GM19438 (cell line): ENCODE measurements around the gene PTEN.

Experiments used
- ATAC-seq: cut with Tn5 transposase; IDR thresholded peaks from one replicate; pipeline ENCODE4 v1.9.1; 2021; ENCODE audit warnings: low read depth; ENCODE audit not compliant: unreplicated experiment

Gene PTEN

GRCh38 chr10:87915989-87916388, 52.6 kb downstream of the PTEN start:
- ATAC-seq: no peak

GRCh38 chr10:87916515-87916914, 53.1 kb downstream of the PTEN start:
- no peak for ATAC-seq

- no peak for ATAC-seq
Observed at GRCh38 chr10:87918254-87918859, 54.9 kb downstream of the PTEN start.

GRCh38 chr10:87920538-87920937, 57.1 kb downstream of the PTEN start:
- ATAC-seq: no peak

GRCh38 chr10:87921931-87922688, 58.7 kb downstream of the PTEN start:
- no peak for ATAC-seq

- no peak for ATAC-seq
Observed at GRCh38 chr10:87923233-87923632, 59.8 kb downstream of the PTEN start.

GRCh38 chr10:87925570-87925969, 62.1 kb downstream of the PTEN start:
- ATAC-seq: no peak

GRCh38 chr10:87927091-87927490, 63.7 kb downstream of the PTEN start:
- no peak for ATAC-seq

- no peak for ATAC-seq
Observed at GRCh38 chr10:87928996-87929395, 65.6 kb downstream of the PTEN start.

- no peak for ATAC-seq
Observed at GRCh38 chr10:87930141-87930540, 66.7 kb downstream of the PTEN start.

GRCh38 chr10:87930934-87931835, 67.8 kb downstream of the PTEN start:
- ATAC-seq: no peak

GRCh38 chr10:87931836-87932230, 68.4 kb downstream of the PTEN start:
- no peak for ATAC-seq

- ATAC-seq: no peak
Observed at GRCh38 chr10:87935290-87936141, 72.1 kb downstream of the PTEN start.

- no peak for ATAC-seq
Observed at GRCh38 chr10:87940210-87940609, 76.8 kb downstream of the PTEN start.

- no peak for ATAC-seq
Observed at GRCh38 chr10:87942884-87943527, 79.6 kb downstream of the PTEN start.

- ATAC-seq: no peak
Observed at GRCh38 chr10:87945984-87946383, 82.6 kb downstream of the PTEN start.

- no peak for ATAC-seq
Observed at GRCh38 chr10:87952612-87953011, 89.2 kb downstream of the PTEN start.

- no peak for ATAC-seq
Observed at GRCh38 chr10:87956055-87956454, 92.6 kb downstream of the PTEN start.

GRCh38 chr10:87957702-87958101, 94.3 kb downstream of the PTEN start:
- no peak for ATAC-seq

GRCh38 chr10:87960230-87960629, 96.8 kb downstream of the PTEN start:
- ATAC-seq: no peak
